Transverse colon (tissue), 4 donors: Measurements from ENCODE around the gene FAM240B. TPM values are rescaled to one million over a fixed set of nuclear protein-coding genes. Genes with fewer than 3 reads are reported as not detected.

Experiments
- DNase-seq: peaks from one replicate; pipeline ENCODE4 v3.0.0-alpha.2; 2019
- H3K27ac ChIP-seq, 4 donors: fragments of 200-600 bp; sonication (generic); 2 replicates each; pipeline ENCODE4 v1.5.1; 2016 to 2018; ENCODE audit warnings: inconsistent platforms in 4 of 4
- H3K27me3 ChIP-seq: fragments of 200-600 bp; sonication (generic); 2 replicates; pipeline ENCODE4 v1.5.1; 2017; ENCODE audit warnings: inconsistent platforms
- H3K36me3 ChIP-seq, 4 donors: fragments of 200-600 bp; sonication (generic); 2 replicates each; pipeline ENCODE4 v1.5.1; 2017 to 2019; ENCODE audit warnings: inconsistent platforms in 4 of 4
- H3K4me1 ChIP-seq, 4 donors: fragments of 200-600 bp; sonication (generic); 2 replicates each; pipeline ENCODE4 v1.5.1; 2017 to 2020; ENCODE audit warnings: inconsistent platforms in 4 of 4
- H3K4me3 ChIP-seq, 4 donors: fragments of 200-600 bp; sonication (generic); 1 replicate in 1 of 4; 2 replicates in 3 of 4; pipeline versions ENCODE4 v1.5.1 to v1.6.1; 2017 to 2019; ENCODE audit warnings: inconsistent platforms in 4 of 4
- H3K9me3 ChIP-seq, 2 donors: fragments of 200-600 bp; sonication (generic); 2 replicates each; pipeline ENCODE4 v1.5.1; 2017 to 2019; ENCODE audit warnings: inconsistent platforms in 2 of 2
- EP300 ChIP-seq: sonication (generic); formaldehyde crosslinking; IDR thresholded peaks from one replicate; pipeline ENCODE4 v1.6.1; 2017; ENCODE audit warnings: antibody characterized with exemption, low read depth
- POLR2A ChIP-seq: fragments of 450-650 bp; IDR thresholded peaks from one replicate; pipeline ENCODE4 v1.6.1; 2016; ENCODE audit warnings: antibody characterized with exemption, mild to moderate bottlenecking, moderate library complexity
- POLR2AphosphoS5 ChIP-seq, 3 donors: sonication (generic); formaldehyde crosslinking; IDR thresholded peaks; one replicate each; pipeline ENCODE4 v1.6.1; 2016; ENCODE audit warnings: antibody characterized with exemption in 3 of 3
- WGBS, 2 donors: methylation state at CpG; one replicate each; pipeline ENCODE4 v1.1.5; 2018; ENCODE audit warnings: low coverage in 1 of 2; 5-methylcytosine and 5-hydroxymethylcytosine counted together
- in situ Hi-C, 4 donors: fragments of 200-750 bp; cut with MboI; loops; one replicate each; pipeline versions ENCODE4 v1.15.0 to v1.15.1; 2017; ENCODE audit warnings: low sequenced_read_pairs in 3 of 4, low pct_ligation_motif_present in 1 of 4, low pct_unique_long_range_greater_than_20kb in 1 of 4
- intact Hi-C: fragments of 100-400 bp; cut with DNase I; formaldehyde crosslinking; loops from one replicate; pipeline ENCODE4 v1.15.1; 2023; ENCODE audit warnings: low total_unique reads
- total RNA-seq, 4 donors: library from RNA; depleted of rRNA; stranded (reverse); fragments of >200 nt; gene quantifications; one replicate each; pipeline ENCODE4 v1.1.0, GENCODE V29; 2016
- TF ChIP-seq, protein P1 (sequence below), 5 experiments: fragments of 200-600 bp in 3 of 5; fragments of 450-650 bp in 2 of 5; sonication (generic) in 3 of 5; IDR thresholded peaks; 1 replicate in 2 of 5; 2 replicates in 3 of 5; pipeline ENCODE4 v1.5.1; 2016 to 2017; ENCODE audit warnings: antibody characterized with exemption in 5 of 5, inconsistent platforms in 3 of 5, mild to moderate bottlenecking in 2 of 5, moderate library complexity in 1 of 5

The FAM240B gene
- total RNA-seq, 4 donors from 2014 or later, result not detected

DNA sequence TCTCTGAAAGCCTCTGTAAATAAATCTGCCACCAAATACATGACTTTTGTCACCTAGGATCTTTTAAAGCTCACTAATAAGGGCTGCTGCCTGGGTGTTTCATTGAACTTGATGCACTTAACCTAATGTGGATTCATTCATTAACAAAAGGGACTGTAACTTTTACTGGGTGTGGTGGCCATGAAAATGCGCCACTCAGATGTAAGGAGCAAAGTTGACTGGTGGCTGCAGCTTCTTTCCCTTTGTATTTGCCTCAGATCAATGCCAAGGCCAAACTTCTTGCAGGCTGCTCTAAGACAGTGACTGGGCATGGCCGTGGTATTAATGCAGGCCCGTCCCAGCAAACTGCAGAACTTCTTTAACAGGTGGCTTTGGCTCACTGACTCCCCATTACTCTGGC is 22.9 kb downstream of the FAM240B start:
- Histone ChIP-seq H3K4me3 (no peak overlapping the region), H3K36me3 (no peaks in the 10 kb centered on the region), H3K4me1 (no peaks in the 10 kb centered on the region), H3K27me3 (no peaks in the 10 kb centered on the region), H3K27ac (no peak overlapping the region), H3K9me3 (no peaks in the 10 kb centered on the region)
- TF ChIP-seq POLR2A, result no peak
- TF ChIP-seq, protein P1, sequence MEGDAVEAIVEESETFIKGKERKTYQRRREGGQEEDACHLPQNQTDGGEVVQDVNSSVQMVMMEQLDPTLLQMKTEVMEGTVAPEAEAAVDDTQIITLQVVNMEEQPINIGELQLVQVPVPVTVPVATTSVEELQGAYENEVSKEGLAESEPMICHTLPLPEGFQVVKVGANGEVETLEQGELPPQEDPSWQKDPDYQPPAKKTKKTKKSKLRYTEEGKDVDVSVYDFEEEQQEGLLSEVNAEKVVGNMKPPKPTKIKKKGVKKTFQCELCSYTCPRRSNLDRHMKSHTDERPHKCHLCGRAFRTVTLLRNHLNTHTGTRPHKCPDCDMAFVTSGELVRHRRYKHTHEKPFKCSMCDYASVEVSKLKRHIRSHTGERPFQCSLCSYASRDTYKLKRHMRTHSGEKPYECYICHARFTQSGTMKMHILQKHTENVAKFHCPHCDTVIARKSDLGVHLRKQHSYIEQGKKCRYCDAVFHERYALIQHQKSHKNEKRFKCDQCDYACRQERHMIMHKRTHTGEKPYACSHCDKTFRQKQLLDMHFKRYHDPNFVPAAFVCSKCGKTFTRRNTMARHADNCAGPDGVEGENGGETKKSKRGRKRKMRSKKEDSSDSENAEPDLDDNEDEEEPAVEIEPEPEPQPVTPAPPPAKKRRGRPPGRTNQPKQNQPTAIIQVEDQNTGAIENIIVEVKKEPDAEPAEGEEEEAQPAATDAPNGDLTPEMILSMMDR (IDR thresholded peaks at IDR 0.05), result no peak
- no peak for TF ChIP-seq POLR2AphosphoS5 (IDR thresholded peaks at IDR 0.05)
- no peak for TF ChIP-seq EP300
- WGBS, 2 donors, result 83% methylated on average over 3 of the region's 3 CpGs; no CpG with 5 or more reads in 1 of the 2 donors
- in situ Hi-C loops (no loop called here), intact Hi-C loops (no loop called here)
- no peak for DNase-seq

DNA sequence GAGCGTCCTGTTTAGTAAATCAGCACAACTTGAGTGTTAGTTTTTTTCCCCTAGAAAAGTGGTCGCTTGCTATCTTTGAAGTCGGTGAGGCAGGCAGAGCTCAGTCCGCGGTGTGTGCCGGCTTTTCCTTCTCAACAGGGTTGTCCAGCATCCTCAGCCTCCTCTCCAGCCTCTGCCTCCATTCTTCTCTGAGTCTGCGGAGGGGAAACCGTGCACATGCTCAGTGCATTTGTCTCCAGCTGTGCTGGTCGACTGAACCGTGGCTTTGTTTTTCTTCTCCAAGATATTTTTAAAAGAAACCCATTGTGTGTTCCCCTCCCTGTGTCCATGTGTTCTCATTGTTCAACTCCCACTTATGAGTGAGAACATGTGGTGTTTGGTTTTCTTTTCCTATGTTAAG is 25.3 kb downstream of the FAM240B start:
- TF ChIP-seq EP300 (no peak), POLR2AphosphoS5 (IDR thresholded peaks at IDR 0.05) (no peak), POLR2A (no peak)
- TF ChIP-seq, protein P1 (IDR thresholded peaks at IDR 0.05), result no peak
- Histone ChIP-seq H3K9me3 (no peaks in the 10 kb centered on the region), H3K36me3 (no peaks in the 10 kb centered on the region), H3K27ac (no peak overlapping the region), H3K4me3 (no peak overlapping the region), H3K4me1 (no peaks in the 10 kb centered on the region), H3K27me3 (no peaks in the 10 kb centered on the region)
- no peak for DNase-seq
- in situ Hi-C loops, result no loop called here
- WGBS, 2 donors, result 87% methylated on average over 10 of the region's 10 CpGs; no CpG with 5 or more reads in 1 of the 2 donors
- intact Hi-C loops, result loop anchor here (1.0 kb wide), 1 partner anchor 16 kb away; no protein-coding TSS in a partner anchor

GRCh38 chr9:38692707-38693106 is 27.2 kb downstream of the FAM240B start:
- intact Hi-C loops, result no loop called here
- TF ChIP-seq, protein P1 (IDR thresholded peaks at IDR 0.05), result no peak
- TF ChIP-seq EP300 (no peak), POLR2AphosphoS5 (IDR thresholded peaks at IDR 0.05) (no peak), POLR2A (no peak)
- WGBS, 2 donors, result 76 to 86% methylated on average over 4 of the region's 4 CpGs
- no peaks in the 10 kb centered on the region for H3K27me3 ChIP-seq
- peaks cover 0 to 4% (median 0%) of the 10 kb centered on the region in 4 donors for H3K4me1 ChIP-seq
- DNase-seq, result no peak
- H3K4me3 ChIP-seq, result no peak overlapping the region
- H3K36me3 ChIP-seq, result no peaks in the 10 kb centered on the region
- in situ Hi-C loops, result no loop called here
- H3K9me3 ChIP-seq, result no peaks in the 10 kb centered on the region
- no peak overlapping the region for H3K27ac ChIP-seq

- intact Hi-C loops (no loop called here), in situ Hi-C loops (no loop called here)
- no peak for DNase-seq
- Histone ChIP-seq H3K9me3 (no peaks in the 10 kb centered on the region), H3K27me3 (no peaks in the 10 kb centered on the region), H3K27ac (no peak overlapping the region), H3K4me3 (no peak overlapping the region), H3K4me1 (peaks cover 0 to 11% (median 0%) of the 10 kb centered on the region in 4 donors), H3K36me3 (no peaks in the 10 kb centered on the region)
- 44 to 45% methylated on average over 3 of the region's 3 CpGs for WGBS, 2 donors
- TF ChIP-seq, protein P1 (IDR thresholded peaks at IDR 0.05), result no peak
- TF ChIP-seq POLR2A, result no peak
- no peak for TF ChIP-seq EP300
- no peak for TF ChIP-seq POLR2AphosphoS5 (IDR thresholded peaks at IDR 0.05)
These were observed 29.4 kb downstream of the FAM240B start for GRCh38 chr9:38690574-38690973.
